ENCODE measurements around the gene VPS37D.
"Not testable (repeated sequence)": the region's sequence is repeated elsewhere in the genome, so short reads cannot be mapped to it uniquely, and the experiment has no call there.

The VPS37D gene, protein sequence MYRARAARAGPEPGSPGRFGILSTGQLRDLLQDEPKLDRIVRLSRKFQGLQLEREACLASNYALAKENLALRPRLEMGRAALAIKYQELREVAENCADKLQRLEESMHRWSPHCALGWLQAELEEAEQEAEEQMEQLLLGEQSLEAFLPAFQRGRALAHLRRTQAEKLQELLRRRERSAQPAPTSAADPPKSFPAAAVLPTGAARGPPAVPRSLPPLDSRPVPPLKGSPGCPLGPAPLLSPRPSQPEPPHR

DNA sequence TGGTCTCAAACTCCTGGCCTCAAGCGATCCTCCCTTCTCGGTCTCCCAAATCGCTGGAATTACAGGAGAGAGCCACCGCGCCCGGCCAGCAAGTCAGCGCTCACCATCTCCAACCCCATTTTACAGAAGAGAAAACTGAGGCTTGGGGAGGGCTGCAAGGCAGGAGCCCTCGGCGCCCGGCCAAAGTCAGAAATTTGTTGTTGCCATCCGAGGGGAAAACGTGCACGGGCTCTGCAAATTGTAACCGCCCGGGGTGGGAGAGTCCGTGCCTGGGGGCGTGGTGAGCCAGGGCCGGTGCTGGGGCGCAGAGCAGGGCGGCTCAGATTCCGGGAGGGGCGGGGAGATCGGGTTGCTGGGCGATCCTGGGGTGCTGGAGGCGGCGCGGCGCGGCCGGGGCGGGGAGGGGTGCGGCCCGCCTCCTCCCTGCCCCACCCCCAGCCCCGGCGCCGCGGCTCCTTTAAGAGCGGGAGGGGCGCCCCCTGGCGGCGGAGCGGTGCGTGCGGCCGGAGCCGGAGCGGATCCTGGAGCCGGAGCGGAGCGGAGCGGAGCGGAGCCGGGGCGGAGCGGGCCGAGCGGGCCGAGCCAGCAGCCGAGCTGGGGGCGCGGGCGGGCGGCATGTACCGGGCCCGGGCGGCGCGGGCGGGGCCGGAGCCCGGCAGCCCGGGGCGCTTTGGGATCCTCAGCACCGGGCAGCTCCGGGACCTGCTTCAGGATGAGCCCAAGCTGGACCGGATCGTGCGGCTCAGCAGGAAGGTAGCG is at the start of gene VPS37D:
VPS37D (plus strand) TSS at position 488 of the 759 bp plus-strand sequence; CDS start at position 616, 128 bp downstream.
- peaks cover 0 to 29% (median 5%) of the 10 kb centered on the region in 11 experiments; a peak in 11 of 22 replicates for H4K20me1 ChIP-seq
- H3K4me2 ChIP-seq: peak within 1 kb of the TSS; percentile 89 to 98 (median 96)
- peaks cover 0 to 3% (median 0%) of the 10 kb centered on the region in 11 experiments; a peak in 3 of 22 replicates for H3K36me3 ChIP-seq
- H3K9me3 ChIP-seq (replicated peaks in 1 of 11): peaks cover 7 to 12% (median 10%) of the 10 kb centered on the region in 11 experiments; a peak in 21 of 22 replicates
- peak within 1 kb of the TSS; percentile 50 to 78 (median 67); a peak in 21 of 22 replicates for H3K27ac ChIP-seq
- peaks cover 0 to 28% (median 13%) of the 10 kb centered on the region in 11 experiments; a peak in 13 of 22 replicates for H3K27me3 ChIP-seq
- H3K9ac ChIP-seq: peak within 1 kb of the TSS; percentile 72 to 90 (median 84)
- no peak for TF ChIP-seq Cebpa-rat (IDR thresholded peaks at IDR 0.05)
- peaks cover 7 to 21% (median 14%) of the 10 kb centered on the region in 10 experiments; a peak in 19 of 20 replicates for H3K4me1 ChIP-seq
- peak within 1 kb of the TSS; percentile 73 to 83 (median 75) for H3K4me3 ChIP-seq

- H3K4me3 ChIP-seq: no peak overlapping the region
- no peak for TF ChIP-seq Cebpa-rat (IDR thresholded peaks at IDR 0.05)
- H4K20me1 ChIP-seq: peaks cover 0 to 10% (median 0%) of the 10 kb centered on the region in 11 experiments; a peak in 6 of 22 replicates
- no peak overlapping the region for H3K27ac ChIP-seq
- peaks cover 8 to 19% (median 9%) of the 10 kb centered on the region in 10 experiments; a peak in 19 of 20 replicates for H3K4me1 ChIP-seq
- H3K4me2 ChIP-seq: no peak overlapping the region
- no peaks in the 10 kb centered on the region for H3K36me3 ChIP-seq
- H3K27me3 ChIP-seq: peaks cover 28 to 48% (median 38%) of the 10 kb centered on the region in 11 experiments
- no peaks in the 10 kb centered on the region for H3K9me3 ChIP-seq (replicated peaks in 1 of 11)
- no peak overlapping the region for H3K9ac ChIP-seq
Observed at GRCh38 chr7:73618538-73618937, 49.1 kb upstream of the VPS37D start.

DNA sequence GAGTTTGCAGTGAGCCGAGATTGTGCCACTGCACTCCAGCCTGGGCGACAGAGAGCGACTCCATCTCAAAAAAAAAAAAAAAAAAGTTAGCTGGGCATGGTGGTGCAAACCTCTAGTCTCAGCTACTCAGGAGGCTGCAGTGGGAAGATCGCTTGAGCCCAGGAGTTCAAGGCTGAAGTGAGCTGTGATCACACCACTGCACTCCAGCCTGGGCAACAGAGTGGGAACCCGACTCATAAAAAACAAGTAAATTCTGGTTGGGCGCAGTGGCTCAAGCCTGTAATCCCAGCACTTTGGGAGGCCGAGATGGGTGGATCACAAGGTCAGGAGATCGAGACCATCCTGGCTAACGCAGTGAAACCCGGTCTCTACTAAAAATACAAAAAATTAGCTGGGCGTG is 48.2 kb upstream of the VPS37D start:
- peaks cover 9 to 21% (median 11%) of the 10 kb centered on the region in 10 experiments; a peak in 19 of 20 replicates for H3K4me1 ChIP-seq
- not testable (repeated sequence) for H3K9ac ChIP-seq; H3K9me3 ChIP-seq (replicated peaks in 1 of 11); H3K36me3 ChIP-seq; H3K27ac ChIP-seq; H3K4me2 ChIP-seq; H3K4me3 ChIP-seq
- peaks cover 35 to 50% (median 39%) of the 10 kb centered on the region in 11 experiments for H3K27me3 ChIP-seq
- peaks cover 0 to 12% (median 0%) of the 10 kb centered on the region in 11 experiments; a peak in 7 of 22 replicates for H4K20me1 ChIP-seq

DNA sequence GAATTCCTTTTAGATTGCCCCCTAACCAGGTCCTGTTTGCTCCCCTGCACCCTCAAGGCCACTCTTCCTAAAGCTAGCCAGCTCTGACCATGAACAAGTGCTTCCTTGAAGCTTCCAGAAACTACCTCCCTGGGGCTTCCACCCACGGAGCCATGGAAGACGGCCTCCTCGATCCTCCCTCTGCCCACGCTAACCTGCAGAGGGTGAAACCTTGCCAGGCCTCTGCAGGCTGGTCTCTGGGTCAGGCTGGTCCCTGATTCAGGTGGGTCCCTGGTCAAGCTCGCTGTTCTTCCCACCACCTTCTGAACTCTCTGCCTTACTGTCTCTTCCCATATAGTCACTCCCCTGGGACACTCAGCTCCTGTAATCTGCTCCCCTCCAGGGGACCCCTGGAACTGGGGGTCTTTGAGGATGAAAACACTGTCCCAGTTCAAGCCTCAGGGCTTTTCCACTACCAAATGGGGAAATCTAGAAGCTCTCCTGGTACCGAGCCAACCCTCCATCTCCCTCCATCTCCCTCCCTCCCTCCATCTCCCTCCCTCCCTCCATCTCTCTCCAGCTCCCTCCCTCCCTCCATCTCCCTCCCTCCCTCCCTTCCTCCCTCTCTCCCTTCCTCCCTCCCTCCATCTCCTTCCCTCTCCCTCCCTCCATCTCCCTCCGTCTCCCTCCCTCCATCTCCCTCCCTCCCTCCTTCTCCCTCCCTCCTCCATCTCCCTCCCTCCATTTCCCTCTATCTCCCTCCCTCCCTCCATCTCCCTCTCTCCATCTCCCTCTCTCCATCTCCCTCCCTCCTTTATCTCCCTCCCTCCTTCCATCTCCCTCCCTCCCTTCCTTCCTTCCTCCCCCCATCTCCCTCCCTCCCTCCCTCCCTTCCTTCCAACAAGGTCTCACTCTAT is 46.2 kb upstream of the VPS37D start:
- Histone ChIP-seq H3K4me3 (no peak overlapping the region), H3K4me1 (peaks cover 9 to 12% (median 10%) of the 10 kb centered on the region in 10 experiments; a peak in 19 of 20 replicates), H4K20me1 (peaks cover 0 to 16% (median 0%) of the 10 kb centered on the region in 11 experiments; a peak in 7 of 22 replicates), H3K4me2 (no peak overlapping the region), H3K36me3 (no peaks in the 10 kb centered on the region), H3K9ac (no peak overlapping the region), H3K9me3 (replicated peaks in 1 of 11) (no peaks in the 10 kb centered on the region), H3K27me3 (peaks cover 48 to 63% (median 54%) of the 10 kb centered on the region in 11 experiments), H3K27ac (no peak overlapping the region)
- no peak for TF ChIP-seq Cebpa-rat (IDR thresholded peaks at IDR 0.05)

- Histone ChIP-seq H3K4me1 (peaks cover 9 to 18% (median 10%) of the 10 kb centered on the region in 10 experiments; a peak in 19 of 20 replicates), H3K9me3 (replicated peaks in 1 of 11) (no peaks in the 10 kb centered on the region), H3K27ac (no peak overlapping the region), H3K4me3 (0 out of 20 replicates have a peak overlapping the region, but pooled peaks of 1 of the 10 experiments have one; percentile 34), H3K9ac (no peak overlapping the region), H3K27me3 (peaks cover 48 to 72% (median 61%) of the 10 kb centered on the region in 11 experiments), H3K4me2 (peak overlapping the region in 4 of 11 experiments; percentile 73 to 86 (median 80); a peak in 6 of 22 replicates), H3K36me3 (no peaks in the 10 kb centered on the region), H4K20me1 (peaks cover 0 to 22% (median 0%) of the 10 kb centered on the region in 11 experiments; a peak in 7 of 22 replicates)
- TF ChIP-seq Cebpa-rat (IDR thresholded peaks at IDR 0.05): no peak
Observed at GRCh38 chr7:73622527-73622908, 45.1 kb upstream of the VPS37D start.

GRCh38 chr7:73622909-73623797 is 44.5 kb upstream of the VPS37D start:
- H3K4me2 ChIP-seq: peak overlapping the region; percentile 54 to 86 (median 78)
- H3K27ac ChIP-seq: no peak overlapping the region
- H3K4me3 ChIP-seq: peak overlapping the region; percentile 7 to 50 (median 32); a peak in 14 of 20 replicates

More at GRCh38 chr7:73622909-73623797, 44.5 kb upstream of the VPS37D start:
- Histone ChIP-seq H3K9ac (peak overlapping the region in 4 of 11 experiments; percentile 2 to 39 (median 34); a peak in 5 of 22 replicates), H3K4me1 (peaks cover 9 to 18% (median 10%) of the 10 kb centered on the region in 10 experiments; a peak in 19 of 20 replicates), H4K20me1 (peaks cover 0 to 23% (median 0%) of the 10 kb centered on the region in 11 experiments; a peak in 7 of 22 replicates), H3K36me3 (no peaks in the 10 kb centered on the region), H3K27me3 (peaks cover 48 to 77% (median 67%) of the 10 kb centered on the region in 11 experiments), H3K9me3 (replicated peaks in 1 of 11) (no peaks in the 10 kb centered on the region)
- TF ChIP-seq Cebpa-rat (IDR thresholded peaks at IDR 0.05): no peak
